ENCODE results near the gene GFI1B.
"Not testable (repeated sequence)": the region's sequence is repeated elsewhere in the genome, so short reads cannot be mapped to it uniquely, and the experiment has no call there.

Gene GFI1B

DNA sequence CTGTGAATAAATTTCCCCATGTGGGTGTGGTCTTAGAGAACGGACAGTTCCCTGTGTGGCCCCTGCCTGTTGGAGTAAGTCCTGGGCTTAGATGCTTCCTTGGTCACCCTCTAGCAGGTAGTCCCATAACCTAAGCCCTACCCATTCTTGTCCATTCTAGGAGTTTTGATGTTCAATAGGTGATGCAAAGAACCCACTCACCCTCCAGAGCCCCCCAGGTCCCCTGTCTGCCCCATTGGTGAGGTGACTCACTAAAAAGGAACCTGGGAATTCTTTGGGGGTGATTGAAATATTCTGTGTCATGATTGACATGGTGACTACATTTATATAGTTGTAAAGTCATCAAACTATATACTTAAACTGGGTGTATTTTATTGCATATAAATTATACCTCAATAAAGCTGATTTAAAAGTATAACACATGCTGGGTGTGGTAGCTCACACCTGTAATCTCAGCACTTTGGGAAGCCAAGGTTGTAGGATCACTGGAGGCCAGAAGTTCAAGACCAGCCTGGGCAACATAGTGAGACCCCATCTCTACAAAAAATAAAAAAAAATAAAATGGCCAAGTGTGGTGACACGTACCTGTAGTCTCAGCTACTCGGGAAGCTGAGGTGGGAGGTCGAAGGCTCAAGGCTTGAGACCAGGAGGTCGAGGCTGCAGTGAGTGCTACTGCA lies 31.6 kb downstream of the GFI1B start:
- DNase-seq (ENCODE audit: low read depth in 1 of 2, low spot score in 1 of 2): no peak

GRCh38 chr9:133014696-133015095 lies 36.2 kb downstream of the GFI1B start:
- DNase-seq (ENCODE audit: low read depth in 1 of 2, low spot score in 1 of 2): no peak

- DNase-seq (ENCODE audit: low read depth in 1 of 2, low spot score in 1 of 2): no peak
Observed at GRCh38 chr9:133023117-133023890, 44.8 kb downstream of the GFI1B start.

- no peak for DNase-seq (ENCODE audit: low read depth in 1 of 2, low spot score in 1 of 2)
Observed at GRCh38 chr9:133026426-133026825, 47.9 kb downstream of the GFI1B start.

DNA sequence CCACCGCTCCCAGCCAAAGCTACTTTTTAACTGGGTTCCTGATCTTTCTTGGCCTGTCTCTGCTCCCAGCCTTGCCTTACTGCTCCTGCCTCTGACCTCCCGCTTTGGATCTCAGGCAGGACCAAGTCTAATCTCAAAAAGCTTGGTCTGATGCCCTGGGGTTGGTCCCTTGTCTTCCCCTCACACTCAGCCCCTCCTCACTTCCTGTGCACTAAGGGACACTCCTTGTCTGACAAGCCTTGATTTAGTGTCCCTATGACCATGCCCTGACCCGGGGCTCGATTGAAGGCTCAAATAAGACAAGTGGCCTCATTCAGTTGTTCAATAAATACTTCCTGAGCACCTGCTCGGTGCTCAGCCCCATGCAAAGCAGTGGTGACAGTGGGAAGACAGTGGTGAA lies 48.6 kb downstream of the GFI1B start:
- no peak for DNase-seq (ENCODE audit: low read depth in 1 of 2, low spot score in 1 of 2)

GRCh38 chr9:133028221-133028620 lies 49.7 kb downstream of the GFI1B start:
- no peak for DNase-seq (ENCODE audit: low read depth in 1 of 2, low spot score in 1 of 2)

DNA sequence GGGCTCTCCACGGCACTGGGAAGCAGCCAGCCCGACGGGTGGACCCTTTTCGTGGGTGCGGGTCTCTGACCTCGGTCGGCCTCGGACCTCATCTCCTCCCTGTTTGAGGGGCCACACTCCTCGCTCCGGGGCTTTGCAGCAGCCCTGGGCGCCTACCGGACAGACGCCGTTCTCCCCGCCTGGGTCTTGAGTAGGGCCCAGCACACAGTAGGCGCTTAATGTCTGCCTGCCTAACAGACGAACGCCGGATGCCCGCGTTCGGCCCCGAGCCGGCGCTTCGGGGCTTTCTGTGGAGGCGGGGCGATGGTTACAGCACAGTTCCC lies 51.5 kb downstream of the GFI1B start:
- no peak for DNase-seq (ENCODE audit: low read depth in 1 of 2, low spot score in 1 of 2)

GRCh38 chr9:133030317-133031129 lies 52.0 kb downstream of the GFI1B start, which contains the start of gene GTF3C5:
Gene GTF3C5 (plus strand): TSS chr9:133030997. CDS start chr9:133031012, 15 bp downstream.
- DNase-seq (ENCODE audit: low read depth in 1 of 2, low spot score in 1 of 2): peak; percentile 78 to 90

GRCh38 chr9:133031130-133031422 lies 52.6 kb downstream of the GFI1B start:
- no peak for DNase-seq (ENCODE audit: low read depth in 1 of 2, low spot score in 1 of 2)

- DNase-seq (ENCODE audit: low read depth in 1 of 2, low spot score in 1 of 2): no peak
Observed at GRCh38 chr9:133031496-133031911, 53.0 kb downstream of the GFI1B start.

- DNase-seq (ENCODE audit: low read depth in 1 of 2, low spot score in 1 of 2): no peak
Observed at GRCh38 chr9:133032171-133032570, 53.7 kb downstream of the GFI1B start.

DNA sequence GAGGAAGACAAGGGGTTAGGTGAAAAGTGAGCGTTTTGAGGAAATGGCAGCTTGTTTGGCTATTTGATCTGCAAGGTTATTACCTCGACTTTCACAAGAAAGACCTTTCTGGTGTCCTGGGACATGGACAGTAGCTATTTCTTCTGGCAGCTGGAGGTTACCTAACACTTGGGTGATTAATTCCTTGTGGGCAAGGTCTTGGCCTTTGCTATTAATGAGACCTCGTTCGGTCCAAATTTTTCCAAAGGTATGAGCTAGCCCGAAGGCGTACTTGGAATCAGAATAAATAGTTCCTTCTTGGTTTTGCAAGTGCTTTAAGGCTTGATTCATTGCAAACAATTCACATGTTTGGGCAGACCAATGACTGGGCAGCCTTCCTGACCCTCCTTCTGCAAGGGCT lies 57.2 kb downstream of the GFI1B start:
- no peak for DNase-seq (ENCODE audit: low read depth in 1 of 2, low spot score in 1 of 2)

DNA sequence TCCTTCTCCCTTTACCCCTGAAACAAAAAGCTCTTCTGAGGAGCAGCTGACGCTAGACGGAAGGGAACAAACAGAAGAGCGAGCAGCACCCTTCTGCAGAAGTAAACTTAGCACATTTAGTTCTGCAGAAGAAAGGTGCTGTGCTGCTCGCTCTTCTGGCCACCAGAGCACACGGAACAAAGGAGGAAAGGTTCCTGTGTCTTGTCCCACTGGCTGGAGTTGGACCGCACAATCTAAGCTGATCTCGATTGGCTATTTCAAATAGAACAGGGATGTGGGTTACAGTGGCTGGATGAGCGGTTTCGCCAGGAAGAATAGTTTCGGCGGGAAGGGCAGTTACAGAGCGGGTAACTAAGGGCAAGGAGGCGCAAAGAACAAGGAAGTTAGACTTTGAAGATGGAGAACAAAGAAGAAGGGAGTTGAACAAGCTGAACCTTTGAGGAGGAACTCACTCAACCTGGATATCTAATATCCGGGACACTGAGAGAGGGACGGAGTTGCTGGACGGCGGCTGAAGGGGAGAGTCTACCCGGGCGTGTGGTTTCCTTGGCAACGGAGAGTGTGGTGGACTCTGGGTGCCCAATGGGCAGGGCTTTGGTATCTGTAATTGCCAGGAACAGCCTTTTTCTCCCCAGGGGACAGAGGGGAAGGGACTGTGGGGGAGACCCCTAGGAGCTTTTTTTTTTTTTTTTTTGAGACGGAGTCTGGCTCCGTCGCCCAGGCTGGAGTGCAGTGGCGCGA lies 59.5 kb downstream of the GFI1B start:
- no peak for DNase-seq (ENCODE audit: low read depth in 1 of 2, low spot score in 1 of 2)

- not testable (repeated sequence) for DNase-seq (ENCODE audit: low read depth in 1 of 2, low spot score in 1 of 2)
Observed at GRCh38 chr9:133040892-133041479, 62.5 kb downstream of the GFI1B start.
